Measurements from ENCODE around the gene ART1. TPM values are rescaled to one million over a fixed set of nuclear protein-coding genes. Genes with fewer than 3 reads are reported as not detected.
"Not testable (repeated sequence)": the region's sequence is repeated elsewhere in the genome, so short reads cannot be mapped to it uniquely, and the experiment has no call there.

Gene ART1
- not detected for total RNA-seq

DNA sequence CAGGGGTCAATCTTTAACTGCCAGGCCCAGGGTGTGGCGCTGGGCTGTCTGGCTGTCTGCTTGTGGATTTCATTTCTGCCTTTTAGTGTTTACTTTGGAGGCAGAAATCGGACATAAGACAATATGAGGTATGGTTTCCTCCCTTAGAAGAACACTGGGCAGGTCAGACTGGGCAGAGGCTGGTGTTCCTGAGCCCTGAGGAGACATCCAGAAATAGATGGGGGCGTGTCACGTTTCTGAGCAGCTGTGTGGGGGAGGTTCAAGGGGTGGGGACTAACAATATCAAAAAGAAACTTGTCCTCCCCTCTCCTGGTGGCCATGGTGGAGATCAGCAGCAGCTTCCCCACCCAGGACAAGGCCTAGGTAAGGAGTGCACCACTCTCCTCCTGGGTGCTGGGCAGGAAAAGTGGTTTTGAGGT, at the start of gene ART1:
Gene ART1, plus strand, starts transcription at position 312 of the 419 bp plus-strand sequence. CDS start 14,086 bp downstream, outside the sequence.
- no peak for DNase-seq (ENCODE audit: low spot score)
- ATAC-seq (ENCODE audit: low FRiP score) = no peak
- TF ChIP-seq, protein P1, sequence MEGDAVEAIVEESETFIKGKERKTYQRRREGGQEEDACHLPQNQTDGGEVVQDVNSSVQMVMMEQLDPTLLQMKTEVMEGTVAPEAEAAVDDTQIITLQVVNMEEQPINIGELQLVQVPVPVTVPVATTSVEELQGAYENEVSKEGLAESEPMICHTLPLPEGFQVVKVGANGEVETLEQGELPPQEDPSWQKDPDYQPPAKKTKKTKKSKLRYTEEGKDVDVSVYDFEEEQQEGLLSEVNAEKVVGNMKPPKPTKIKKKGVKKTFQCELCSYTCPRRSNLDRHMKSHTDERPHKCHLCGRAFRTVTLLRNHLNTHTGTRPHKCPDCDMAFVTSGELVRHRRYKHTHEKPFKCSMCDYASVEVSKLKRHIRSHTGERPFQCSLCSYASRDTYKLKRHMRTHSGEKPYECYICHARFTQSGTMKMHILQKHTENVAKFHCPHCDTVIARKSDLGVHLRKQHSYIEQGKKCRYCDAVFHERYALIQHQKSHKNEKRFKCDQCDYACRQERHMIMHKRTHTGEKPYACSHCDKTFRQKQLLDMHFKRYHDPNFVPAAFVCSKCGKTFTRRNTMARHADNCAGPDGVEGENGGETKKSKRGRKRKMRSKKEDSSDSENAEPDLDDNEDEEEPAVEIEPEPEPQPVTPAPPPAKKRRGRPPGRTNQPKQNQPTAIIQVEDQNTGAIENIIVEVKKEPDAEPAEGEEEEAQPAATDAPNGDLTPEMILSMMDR (IDR thresholded peaks at IDR 0.05) = no peak

DNA sequence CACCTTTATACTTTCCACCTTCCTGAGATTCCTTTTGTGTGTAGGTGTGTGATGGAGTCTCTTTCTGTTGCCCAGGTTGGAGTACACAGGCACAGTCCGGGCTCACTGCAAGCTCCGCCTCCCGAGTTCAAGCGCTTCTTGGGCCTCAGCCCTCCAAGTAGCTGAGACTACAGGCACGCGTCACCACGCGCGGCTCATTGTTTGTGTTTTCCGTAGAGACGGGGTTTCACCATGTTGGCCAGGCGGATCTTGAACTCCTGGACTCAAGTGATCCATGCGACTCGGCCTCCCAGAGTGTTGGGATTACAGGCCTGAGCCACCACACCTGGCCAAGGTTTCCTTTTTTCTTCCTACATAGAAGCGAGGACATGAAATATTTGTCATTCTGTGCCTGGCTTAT, 47.2 kb upstream of the ART1 start:
- DNase-seq (ENCODE audit: low spot score); ATAC-seq (ENCODE audit: low FRiP score): not testable (repeated sequence)

DNA sequence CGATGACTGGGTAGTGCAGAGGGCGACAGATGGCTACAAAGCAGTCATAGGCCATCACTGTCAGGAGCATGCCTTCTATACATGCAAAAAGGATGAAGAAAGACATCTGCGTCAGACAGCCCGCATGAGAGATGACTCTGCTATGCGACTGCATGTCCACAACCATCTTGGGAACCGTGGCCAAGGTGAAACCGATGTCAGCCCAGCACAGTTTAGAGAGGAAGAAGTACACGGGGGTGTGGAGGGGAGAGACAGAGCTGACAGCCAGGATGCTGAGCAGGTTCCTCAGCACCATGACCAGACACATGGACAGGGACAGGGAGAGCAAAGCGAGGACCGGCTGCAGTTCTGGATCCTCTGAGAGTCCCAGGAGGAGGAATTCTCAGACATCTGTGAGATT, 44.7 kb upstream of the ART1 start:
- ATAC-seq (ENCODE audit: low FRiP score); DNase-seq (ENCODE audit: low spot score): not testable (repeated sequence)

- DNase-seq (ENCODE audit: low spot score) = no peak
- TF ChIP-seq, protein P1 (IDR thresholded peaks at IDR 0.05) = no peak
- ATAC-seq (ENCODE audit: low FRiP score) = no peak
Measured at GRCh38 chr11:3604167-3604566, 40.8 kb upstream of the ART1 start.

- DNase-seq (ENCODE audit: low spot score) (no peak), ATAC-seq (ENCODE audit: low FRiP score) (no peak)
- TF ChIP-seq, protein P1 (IDR thresholded peaks at IDR 0.05) = no peak
Measured at GRCh38 chr11:3605283-3605662, 39.7 kb upstream of the ART1 start.

DNA sequence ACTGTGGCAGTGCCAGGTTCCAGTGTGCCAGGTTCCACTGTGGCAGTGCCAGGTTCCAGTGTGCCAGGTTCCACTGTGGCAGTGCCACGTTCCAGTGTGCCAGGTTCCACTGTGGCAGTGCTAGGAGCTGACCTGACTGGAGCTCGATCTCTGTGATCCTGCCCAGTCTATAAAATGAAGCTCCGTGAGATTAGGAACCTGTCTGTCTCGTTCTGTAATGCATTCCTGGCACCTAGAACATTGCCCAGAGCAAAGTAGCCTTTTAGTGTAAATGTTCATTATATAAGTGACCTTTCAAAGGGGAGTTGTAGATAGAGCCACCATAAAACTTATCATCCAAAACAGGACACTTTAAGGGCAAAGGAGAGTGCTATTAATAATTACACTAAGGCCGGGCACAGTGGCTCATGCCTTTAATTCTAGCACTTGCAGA, 39.1 kb upstream of the ART1 start:
- TF ChIP-seq, protein P1 (IDR thresholded peaks at IDR 0.05) = no peak
- DNase-seq (ENCODE audit: low spot score) = no peak
- ATAC-seq (ENCODE audit: low FRiP score) = no peak

- ATAC-seq (ENCODE audit: low FRiP score) = peak; percentile 14
- no peak for DNase-seq (ENCODE audit: low spot score)
- TF ChIP-seq, protein P1 (IDR thresholded peaks at IDR 0.05) = peak in 1 of 3 donors; percentile 63
Measured at GRCh38 chr11:3609416-3610265, 35.3 kb upstream of the ART1 start.

- ATAC-seq (ENCODE audit: low FRiP score) = no peak
- TF ChIP-seq, protein P1 (IDR thresholded peaks at IDR 0.05) = no peak
- DNase-seq (ENCODE audit: low spot score) = no peak
Measured at GRCh38 chr11:3610846-3611245, 34.1 kb upstream of the ART1 start.
